NCI-H2081 treated with DMSO at 0.1 percent for 48 hours (cell line): ENCODE data around the gene RENBP.

ENCODE experiments used
- DNase-seq: peaks from one replicate; lab custom pipeline; 2025; lab: John Stamatoyannopoulos, UW

RENBP gene

DNA sequence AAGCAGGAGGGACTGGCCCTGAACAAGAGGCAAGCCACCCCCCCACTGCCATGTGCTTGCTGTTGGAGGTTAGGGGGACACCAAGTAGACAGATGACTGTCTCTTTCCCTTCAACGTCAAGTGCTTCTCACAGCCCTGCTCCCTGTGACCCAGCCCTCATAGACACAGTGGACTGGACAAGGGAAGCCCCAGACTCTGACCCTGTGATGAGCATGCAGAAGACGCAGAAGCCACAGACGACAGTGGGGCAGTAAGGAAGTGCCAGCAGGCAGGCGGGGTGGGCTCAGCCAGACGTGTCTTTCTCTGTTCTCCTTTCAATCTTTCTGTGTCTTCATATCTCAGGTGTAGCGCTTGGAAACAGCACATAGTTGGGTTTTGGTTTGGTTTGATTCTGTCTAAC, 56.1 kb downstream of the RENBP start:
- no peak for DNase-seq

DNA sequence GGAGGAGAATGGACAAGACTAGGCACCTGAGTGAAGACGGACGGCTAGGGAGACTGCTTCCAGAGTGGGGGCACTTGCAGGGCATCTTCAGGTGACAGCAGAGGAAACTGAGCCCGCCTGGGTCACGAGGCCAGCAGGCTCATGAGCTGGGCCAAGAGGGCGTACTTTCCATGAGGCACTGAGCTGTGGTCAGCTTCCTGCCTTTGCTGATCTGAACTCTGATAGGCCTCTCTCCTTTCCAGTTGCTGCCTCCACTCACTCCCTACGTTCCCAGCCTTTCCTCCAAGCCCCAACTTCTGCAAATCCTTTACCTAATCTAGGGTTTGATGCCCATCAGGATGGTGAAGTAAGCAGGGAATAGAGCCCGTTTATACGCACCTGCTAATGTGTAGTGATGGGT, 57.1 kb downstream of the RENBP start:
- DNase-seq: no peak

DNA sequence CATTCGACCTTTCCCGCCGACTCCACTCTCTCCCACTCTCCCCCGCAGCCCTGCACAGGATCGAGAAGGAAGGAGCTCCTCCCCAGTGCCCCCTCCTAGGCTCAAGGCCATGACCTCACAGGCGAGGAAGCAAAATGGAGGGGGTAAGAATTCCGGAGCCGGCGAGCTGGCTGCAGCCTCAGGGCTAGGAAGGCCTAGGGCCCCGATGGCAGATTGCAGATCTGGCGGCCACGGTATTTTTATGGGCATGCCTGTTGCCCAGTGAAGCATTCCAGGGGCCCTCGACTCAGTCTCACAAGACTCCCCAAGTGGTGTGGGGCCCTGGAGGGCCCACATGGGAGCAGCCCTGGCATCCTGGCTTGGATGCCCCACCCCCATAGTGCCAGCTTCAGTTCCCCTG, 57.5 kb downstream of the RENBP start:
- no peak for DNase-seq

DNA sequence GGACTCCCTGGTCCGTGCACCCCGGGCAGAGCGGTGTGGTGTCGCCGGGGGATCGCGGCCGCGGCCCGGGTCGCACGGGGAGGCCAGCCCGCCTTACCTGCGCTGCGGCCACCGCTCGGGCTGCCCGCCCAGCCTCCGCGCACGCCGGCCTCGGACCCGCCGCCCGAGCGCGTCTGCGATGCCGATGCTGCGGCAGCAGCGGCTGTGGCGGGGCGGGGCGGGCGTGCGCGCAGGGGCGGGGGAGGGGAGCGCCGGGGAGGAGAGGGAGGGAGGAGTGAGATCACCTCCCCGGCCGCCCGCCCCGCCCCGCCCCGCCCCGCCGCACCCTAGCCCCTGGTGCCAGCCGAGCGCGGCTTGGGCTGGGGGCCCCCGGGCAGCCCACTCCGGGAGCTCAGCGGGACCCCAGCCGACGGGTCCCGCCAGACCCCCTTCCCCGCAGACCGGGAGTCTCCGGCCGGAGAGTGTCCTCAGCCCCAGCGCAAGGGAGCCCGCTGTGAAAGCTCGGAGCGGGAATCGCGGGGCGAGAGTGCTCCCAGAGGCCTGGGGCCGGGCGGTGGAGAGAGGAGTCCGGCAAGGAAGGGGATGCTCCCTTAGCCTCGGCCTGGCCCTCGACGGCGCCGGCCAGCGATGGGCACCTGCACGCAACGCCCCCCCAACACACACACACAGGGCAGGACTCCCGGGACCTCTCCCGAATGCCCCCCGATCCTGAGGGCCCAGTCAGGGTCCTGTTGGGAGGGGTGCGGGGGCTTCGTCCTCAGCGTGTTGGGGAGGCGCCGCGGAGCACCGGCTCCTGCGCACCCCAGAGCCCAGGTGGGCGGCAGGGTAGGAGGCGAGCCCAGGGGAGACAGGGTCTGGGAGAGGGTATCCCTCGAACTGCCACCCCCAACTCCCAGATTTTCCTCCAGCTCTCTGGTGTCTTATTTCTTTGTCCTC, 58.2 kb downstream of the RENBP start, which contains the start of gene L1CAM:
Gene L1CAM (minus strand): TSS at position 206 of the 936 bp plus-strand sequence. CDS start 10,337 bp downstream, outside the sequence.
- DNase-seq: no peak
